ENCODE data around the gene ATG9B. TPM values are rescaled to one million over a fixed set of nuclear protein-coding genes. Genes with fewer than 3 reads are reported as not detected.

ATG9B gene
- polyA plus RNA-seq, 1 experiment, result 0.06 TPM

DNA sequence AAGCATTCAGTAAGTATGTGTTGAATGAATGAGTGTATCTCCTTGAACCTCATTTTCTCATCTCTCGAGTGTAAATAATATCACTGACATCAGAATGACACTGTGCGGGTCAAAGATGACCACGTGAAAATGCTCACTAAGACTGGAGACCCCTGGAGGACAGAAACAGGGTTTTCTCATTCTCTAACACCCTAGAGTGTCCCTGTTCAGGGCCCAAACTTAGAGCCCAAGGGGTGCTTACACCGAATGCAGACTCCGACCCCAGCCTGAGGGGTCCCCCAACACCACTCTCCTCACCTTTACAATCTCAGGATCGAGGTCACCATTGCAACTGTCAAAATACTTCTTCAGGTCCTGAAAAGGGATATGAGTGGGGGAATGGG, 32.0 kb upstream of the ATG9B start:
- no peaks in the 10 kb centered on the region; the same call in 1 of the 2 replicates for H3K9me3 ChIP-seq (ENCODE audit: control insufficient read depth, insufficient read depth, low read length)
- ChIA-PET POLR2A (interaction anchor here (0.6 kb wide), 1 partner anchor 12 kb away, joined by 3 read pairs; no protein-coding TSS in a partner anchor), CTCF (interaction anchor here (1.0 kb wide), 1 partner anchor 158 kb away, joined by 3 read pairs; no protein-coding TSS in a partner anchor)

DNA sequence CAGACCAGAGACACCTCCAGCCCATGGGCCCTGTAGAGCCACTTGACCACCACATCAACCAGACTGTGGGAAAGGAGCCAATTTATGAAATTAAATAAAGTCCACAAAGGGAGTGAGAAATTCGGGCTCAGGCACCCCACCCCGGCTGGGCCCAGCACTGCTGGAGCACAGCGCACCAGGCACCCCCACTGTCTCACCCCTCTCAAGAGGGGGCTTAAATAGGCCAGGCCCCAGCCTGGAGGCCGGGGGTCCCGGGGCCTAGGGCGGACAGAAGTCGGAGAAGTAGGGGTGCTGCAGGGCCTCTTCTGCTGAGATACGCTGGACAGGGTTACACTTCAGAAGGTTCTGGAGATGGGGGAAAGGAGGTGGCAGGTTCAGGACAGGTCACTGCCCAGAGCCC, 29.5 kb upstream of the ATG9B start:
- ChIA-PET CTCF (interaction anchor here (1.1 kb wide), 1 partner anchor 36 kb away, joined by 4 read pairs; no protein-coding TSS in a partner anchor), POLR2A (no interaction called here)
- TF ChIP-seq CTCF (IDR thresholded peaks at IDR 0.05; ENCODE audit: low read depth, low read length), result no peak
- Histone ChIP-seq H3K27me3 (ENCODE audit: control insufficient read depth, insufficient read depth, low read length) (peaks cover 5% of the 10 kb centered on the region), H3K9me3 (ENCODE audit: control insufficient read depth, insufficient read depth, low read length) (no peaks in the 10 kb centered on the region; the same call in 1 of the 2 replicates), H3K27ac (ENCODE audit: low read depth, low read length) (no peak overlapping the region), H3K4me3 (ENCODE audit: low read depth, low read length) (no peak overlapping the region)
- no peak for DNase-seq (ENCODE audit: low read depth, low spot score)

More for the DNA sequence above, 32.0 kb upstream of the ATG9B start:
- no peak overlapping the region for H3K4me3 ChIP-seq (ENCODE audit: low read depth, low read length)
- H3K27me3 ChIP-seq (ENCODE audit: control insufficient read depth, insufficient read depth, low read length), result no peaks in the 10 kb centered on the region
- TF ChIP-seq CTCF (IDR thresholded peaks at IDR 0.05; ENCODE audit: low read depth, low read length), result 0 out of 2 replicates have a peak, but pooled peaks have one; percentile 5
- DNase-seq (ENCODE audit: low read depth, low spot score), result no peak
- no peak overlapping the region for H3K27ac ChIP-seq (ENCODE audit: low read depth, low read length)

DNA sequence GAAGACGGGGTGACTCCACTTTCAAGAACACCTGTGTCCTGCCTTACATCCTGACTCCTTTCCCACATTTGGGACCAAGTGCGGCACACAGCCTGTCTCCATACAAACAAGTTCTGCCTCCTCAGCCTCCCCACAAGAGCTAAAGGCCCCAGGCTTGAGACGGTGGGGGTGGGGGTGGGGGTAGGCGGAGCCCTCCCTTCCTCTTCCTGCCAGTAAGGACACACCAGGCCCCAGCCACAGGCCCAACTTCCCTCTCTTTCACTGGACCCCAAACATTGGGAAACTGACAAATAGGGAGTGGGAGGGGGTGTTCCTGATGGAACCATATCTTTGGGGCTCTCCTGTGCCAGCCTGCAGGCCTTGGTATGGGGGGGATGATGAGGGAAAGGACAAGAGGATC, 28.8 kb upstream of the ATG9B start:
- no peak for TF ChIP-seq CTCF (IDR thresholded peaks at IDR 0.05; ENCODE audit: low read depth, low read length)
- ChIA-PET POLR2A (no interaction called here), CTCF (no interaction called here)
- DNase-seq (ENCODE audit: low read depth, low spot score), result no peak
- Histone ChIP-seq H3K27ac (ENCODE audit: low read depth, low read length) (no peak overlapping the region), H3K4me3 (ENCODE audit: low read depth, low read length) (no peak overlapping the region), H3K9me3 (ENCODE audit: control insufficient read depth, insufficient read depth, low read length) (no peaks in the 10 kb centered on the region; the same call in 1 of the 2 replicates), H3K27me3 (ENCODE audit: control insufficient read depth, insufficient read depth, low read length) (peaks cover 5% of the 10 kb centered on the region)

DNA sequence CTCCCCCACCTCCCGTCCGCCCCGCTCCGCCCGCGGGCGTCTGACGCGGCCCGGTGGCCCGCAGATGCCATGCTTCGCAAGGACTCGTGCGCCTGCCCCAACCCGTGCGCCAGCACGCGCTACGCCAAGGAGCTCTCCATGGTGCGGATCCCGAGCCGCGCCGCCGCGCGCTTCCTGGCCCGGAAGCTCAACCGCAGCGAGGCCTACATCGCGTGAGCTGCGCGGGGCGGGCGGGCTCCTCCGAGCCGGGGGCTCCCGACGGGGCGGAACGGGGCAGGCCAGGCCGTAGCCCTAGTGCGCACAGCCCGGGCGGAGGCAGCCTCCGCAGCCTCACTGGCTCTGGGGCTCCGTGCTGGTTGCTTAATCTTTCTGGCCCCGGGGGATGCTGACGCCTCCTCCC, 26.8 kb upstream of the ATG9B start:
- no peak for TF ChIP-seq CTCF (IDR thresholded peaks at IDR 0.05; ENCODE audit: low read depth, low read length)
- H3K27me3 ChIP-seq (ENCODE audit: control insufficient read depth, insufficient read depth, low read length), result peaks cover 5% of the 10 kb centered on the region
- no peak overlapping the region for H3K27ac ChIP-seq (ENCODE audit: low read depth, low read length)
- no peak overlapping the region for H3K4me3 ChIP-seq (ENCODE audit: low read depth, low read length)
- ChIA-PET CTCF (interaction anchor here (1.3 to 1.8 kb wide), 2 partner anchors 33 to 60 kb away, joined by 3 to 4 read pairs; no protein-coding TSS in a partner anchor), POLR2A (interaction anchor here (0.6 kb wide), 1 partner anchor 20 kb away, joined by 3 read pairs; no protein-coding TSS in a partner anchor)
- H3K9me3 ChIP-seq (ENCODE audit: control insufficient read depth, insufficient read depth, low read length), result no peaks in the 10 kb centered on the region; the same call in 1 of the 2 replicates
- no peak for DNase-seq (ENCODE audit: low read depth, low spot score)

GRCh38 chr7:151048911-151049463, 24.7 kb upstream of the ATG9B start:
- H3K9me3 ChIP-seq (ENCODE audit: control insufficient read depth, insufficient read depth, low read length), result no peaks in the 10 kb centered on the region; the same call in 1 of the 2 replicates
- ChIA-PET CTCF (interaction anchor here (1.1 to 1.8 kb wide), 2 partner anchors 14 to 31 kb away, joined by 3 to 4 read pairs; no protein-coding TSS in a partner anchor), POLR2A (no interaction called here)
- H3K27ac ChIP-seq (ENCODE audit: low read depth, low read length), result no peak overlapping the region
- no peak overlapping the region for H3K4me3 ChIP-seq (ENCODE audit: low read depth, low read length)
- no peak for TF ChIP-seq CTCF (IDR thresholded peaks at IDR 0.05; ENCODE audit: low read depth, low read length)
- peaks cover 5% of the 10 kb centered on the region for H3K27me3 ChIP-seq (ENCODE audit: control insufficient read depth, insufficient read depth, low read length)
- no peak for DNase-seq (ENCODE audit: low read depth, low spot score)

Data from AG04450 (cell line).